Astrocyte of the spinal cord (primary cell): ENCODE data around the gene GDPD5.

Source experiments
- DNase-seq: peaks from one replicate; pipeline ENCODE4 v3.0.0; 2011; ENCODE audit warnings: low read depth, low spot score
- H3K4me3 ChIP-seq: 2 replicates; pipeline ENCODE4 v1.5.1; 2011; ENCODE audit warnings: low read depth, mild to moderate bottlenecking, low read length, moderate library complexity
- in situ Hi-C: cut with HindIII; loops from 2 replicates; pipeline ENCODE4 v1.10.0; 2017; ENCODE audit warnings: low sequenced_read_pairs
- TF ChIP-seq, protein P1 (sequence below): IDR thresholded peaks from 2 replicates; pipeline ENCODE4 v1.5.1; 2012; ENCODE audit warnings: low read depth, mild to moderate bottlenecking, low read length, inconsistent platforms

The GDPD5 gene

GRCh38 chr11:75525433-75526191 is at the start of gene GDPD5:
Gene GDPD5, minus strand, starts transcription at chr11:75525941. Its CDS starts 48,206 bp downstream, at chr11:75477735.
- H3K4me3 ChIP-seq = peak within 1 kb of the TSS; percentile 65
- TF ChIP-seq, protein P1, sequence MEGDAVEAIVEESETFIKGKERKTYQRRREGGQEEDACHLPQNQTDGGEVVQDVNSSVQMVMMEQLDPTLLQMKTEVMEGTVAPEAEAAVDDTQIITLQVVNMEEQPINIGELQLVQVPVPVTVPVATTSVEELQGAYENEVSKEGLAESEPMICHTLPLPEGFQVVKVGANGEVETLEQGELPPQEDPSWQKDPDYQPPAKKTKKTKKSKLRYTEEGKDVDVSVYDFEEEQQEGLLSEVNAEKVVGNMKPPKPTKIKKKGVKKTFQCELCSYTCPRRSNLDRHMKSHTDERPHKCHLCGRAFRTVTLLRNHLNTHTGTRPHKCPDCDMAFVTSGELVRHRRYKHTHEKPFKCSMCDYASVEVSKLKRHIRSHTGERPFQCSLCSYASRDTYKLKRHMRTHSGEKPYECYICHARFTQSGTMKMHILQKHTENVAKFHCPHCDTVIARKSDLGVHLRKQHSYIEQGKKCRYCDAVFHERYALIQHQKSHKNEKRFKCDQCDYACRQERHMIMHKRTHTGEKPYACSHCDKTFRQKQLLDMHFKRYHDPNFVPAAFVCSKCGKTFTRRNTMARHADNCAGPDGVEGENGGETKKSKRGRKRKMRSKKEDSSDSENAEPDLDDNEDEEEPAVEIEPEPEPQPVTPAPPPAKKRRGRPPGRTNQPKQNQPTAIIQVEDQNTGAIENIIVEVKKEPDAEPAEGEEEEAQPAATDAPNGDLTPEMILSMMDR = peak; percentile 45
- in situ Hi-C loops = no loop called here
- peak; percentile 66 for DNase-seq

DNA sequence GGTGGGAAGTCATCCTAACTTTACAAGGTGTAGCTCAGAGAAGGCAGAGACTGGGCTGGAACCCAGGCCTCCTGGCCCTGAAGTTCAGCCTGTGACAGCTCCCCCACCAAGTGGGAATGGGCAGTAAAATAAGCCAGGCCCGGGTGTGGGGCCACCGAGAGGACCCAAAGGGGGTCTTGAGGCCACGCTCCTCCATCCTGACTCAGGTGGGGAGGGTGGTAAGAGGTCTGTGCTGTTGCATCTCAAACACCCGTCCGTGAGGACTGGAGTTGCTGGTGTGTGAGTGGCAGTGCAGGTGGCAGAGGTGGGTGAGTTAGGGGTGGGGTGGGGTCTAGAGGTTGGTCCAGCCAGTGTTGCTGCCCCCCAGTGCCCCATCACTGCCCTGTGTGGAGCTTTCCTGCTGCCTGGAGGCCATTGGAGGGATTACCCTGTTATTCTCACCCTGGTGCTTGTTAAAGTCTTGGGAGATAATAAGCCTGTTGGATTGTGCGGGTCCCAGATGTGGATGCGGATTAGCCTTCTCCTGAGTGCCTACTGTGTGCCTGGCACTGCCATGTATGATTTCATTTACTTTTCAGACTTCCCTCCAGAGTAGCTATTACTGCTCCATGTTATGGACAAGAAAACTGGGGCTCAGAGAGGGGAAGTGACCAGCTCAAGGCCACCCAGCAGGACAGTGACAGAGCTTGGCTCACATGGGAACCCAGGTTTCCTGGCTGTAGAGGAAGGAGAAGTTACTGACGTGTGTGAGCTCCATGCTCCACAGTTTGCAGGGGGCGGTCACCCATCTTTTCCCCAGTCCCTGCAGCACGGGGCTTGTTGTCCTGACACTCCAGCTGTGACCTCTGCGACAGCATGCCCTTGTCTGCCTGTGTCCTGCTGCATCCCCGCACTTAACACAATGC is 49.2 kb upstream of the GDPD5 start:
- no peak for DNase-seq
- in situ Hi-C loops = no loop called here
- TF ChIP-seq, protein P1 = peak; percentile 52
- no peak overlapping the region for H3K4me3 ChIP-seq

- no peak overlapping the region for H3K4me3 ChIP-seq
- in situ Hi-C loops = no loop called here
- TF ChIP-seq, protein P1 = no peak
- no peak for DNase-seq
Measured at GRCh38 chr11:75572744-75573143, 47.0 kb upstream of the GDPD5 start.

DNA sequence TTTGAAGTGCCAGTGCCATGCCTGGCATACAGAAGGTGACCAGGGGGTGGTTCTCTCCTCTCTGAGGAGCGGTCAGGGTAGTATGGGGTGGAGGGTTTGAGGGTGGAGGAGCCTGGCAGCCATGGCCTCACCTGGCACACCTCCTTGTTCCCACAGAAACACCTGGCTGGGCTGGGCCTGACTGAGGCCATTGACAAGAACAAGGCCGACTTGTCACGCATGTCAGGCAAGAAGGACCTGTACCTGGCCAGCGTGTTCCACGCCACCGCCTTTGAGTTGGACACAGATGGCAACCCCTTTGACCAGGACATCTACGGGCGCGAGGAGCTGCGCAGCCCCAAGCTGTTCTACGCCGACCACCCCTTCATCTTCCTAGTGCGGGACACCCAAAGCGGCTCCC is 45.9 kb upstream of the GDPD5 start:
- no peak overlapping the region for H3K4me3 ChIP-seq
- TF ChIP-seq, protein P1 = no peak
- DNase-seq = no peak
- in situ Hi-C loops = no loop called here

GRCh38 chr11:75570559-75571139 is 44.9 kb upstream of the GDPD5 start:
- H3K4me3 ChIP-seq = no peak overlapping the region
- TF ChIP-seq, protein P1 = no peak
- DNase-seq = no peak
- in situ Hi-C loops = no loop called here

- in situ Hi-C loops = no loop called here
- TF ChIP-seq, protein P1 = no peak
- no peak for DNase-seq
- no peak overlapping the region for H3K4me3 ChIP-seq
Measured at GRCh38 chr11:75568616-75569219, 43.0 kb upstream of the GDPD5 start.
